HL-60/S4 treated with phorbol 12-myristate 13-acetate at 8.2 ng/mL for 4 days and 3 days (cell line): Measurements from ENCODE around the gene APC.

Source experiments
- in situ Hi-C: fragments of 300-500 bp; cut with MboI; formaldehyde crosslinking; loops from 2 replicates; pipeline ENCODE4 v1.15.0; 2022; ENCODE audit warnings: low sequenced_read_pairs

APC gene

GRCh38 chr5:112892776-112893175 is 155.1 kb downstream of the APC start:
- in situ Hi-C loops = no loop called here

- in situ Hi-C loops = no loop called here
Measured at GRCh38 chr5:112895682-112896081, 158.0 kb downstream of the APC start.
